HL-60 (cell line): Measurements from ENCODE around the gene ZFAND2B.

Source experiments
- DNase-seq, 2 experiments: peaks; one replicate each; pipeline ENCODE4 v3.0.0-alpha.2; 2010 to 2020; ENCODE audit warnings: low read depth in 1 of 2, low spot score in 1 of 2
- H3K27ac ChIP-seq: fragments of 250-450 bp; sonication (Bioruptor Pico); replicated peaks from 2 replicates; pipeline ENCODE4 v1.5.1; 2020; ENCODE audit warnings: mild to moderate bottlenecking, moderate library complexity
- H3K27me3 ChIP-seq: fragments of 250-450 bp; sonication (Bioruptor Pico); 2 replicates; pipeline ENCODE4 v1.5.1; 2021; ENCODE audit warnings: mild to moderate bottlenecking, moderate library complexity; ENCODE audit not compliant: insufficient read depth, poor library complexity, severe bottlenecking
- H3K4me3 ChIP-seq: replicated peaks from 2 replicates; pipeline ENCODE4 v1.5.1; 2011; ENCODE audit warnings: mild to moderate bottlenecking, control low read depth, low read length; ENCODE audit not compliant: insufficient read depth
- CTCF ChIP-seq: IDR thresholded peaks from one replicate; pipeline ENCODE4 v1.5.1; 2011; ENCODE audit warnings: low read length, control low read depth, inconsistent platforms; ENCODE audit not compliant: insufficient read depth
- GABPA ChIP-seq: IDR thresholded peaks from 2 replicates; pipeline ENCODE4 v1.6.1; 2012; ENCODE audit warnings: low read depth
- POLR2AphosphoS5 ChIP-seq: IDR thresholded peaks from 2 replicates; pipeline ENCODE4 v1.6.1; 2012; ENCODE audit warnings: low read depth
- REST ChIP-seq: IDR thresholded peaks from 2 replicates; pipeline ENCODE4 v1.6.1; 2012; ENCODE audit warnings: low read depth; ENCODE audit not compliant: insufficient replicate concordance
- SPI1 ChIP-seq: IDR thresholded peaks from 2 replicates; pipeline ENCODE4 v1.6.1; 2012; ENCODE audit warnings: low read depth, mild to moderate bottlenecking, borderline replicate concordance

ZFAND2B gene

GRCh38 chr2:219223831-219224610 lies 17.4 kb downstream of the ZFAND2B start:
- TF ChIP-seq REST (no peak), CTCF (no peak), GABPA (no peak), SPI1 (no peak), POLR2AphosphoS5 (no peak)
- H3K27ac ChIP-seq, result no peak overlapping the region
- H3K4me3 ChIP-seq, result no peak overlapping the region
- DNase-seq, result no peak
- H3K27me3 ChIP-seq, result no peaks in the 10 kb centered on the region

- Histone ChIP-seq H3K4me3 (no peak overlapping the region), H3K27me3 (no peaks in the 10 kb centered on the region), H3K27ac (no peak overlapping the region)
- TF ChIP-seq CTCF (no peak), POLR2AphosphoS5 (peak; percentile 100), REST (no peak), GABPA (no peak), SPI1 (peak; percentile 99)
- DNase-seq, result peak; percentile 87 to 89
Observed at GRCh38 chr2:219225350-219225749, 18.8 kb downstream of the ZFAND2B start.

GRCh38 chr2:219228041-219228910 lies 21.7 kb downstream of the ZFAND2B start:
- no peaks in the 10 kb centered on the region for H3K27me3 ChIP-seq
- peak overlapping the region; percentile 75 for H3K4me3 ChIP-seq
- peak overlapping the region; percentile 2; the same call in 1 of the 2 replicates for H3K27ac ChIP-seq
- peak in 1 of 2 experiments; percentile 14 for DNase-seq
- TF ChIP-seq REST (no peak), CTCF (no peak), GABPA (no peak), SPI1 (peak; percentile 67; the same call in 1 of the 2 replicates)
